Anterior cingulate cortex (tissue), 58 donors: Measurements from ENCODE around the gene RGPD6.
"Not testable (repeated sequence)": the region's sequence is repeated elsewhere in the genome, so short reads cannot be mapped to it uniquely, and the experiment has no call there.

Experiments used
- DNase-seq, 58 donors: peaks; one replicate each; lab custom pipeline; 2025; lab: John Stamatoyannopoulos, UW

RGPD6 gene

GRCh38 chr2:110576763-110577416 lies at the start of gene RGPD6:
TSS of gene RGPD6 (minus strand) at chr2:110577222. CDS start at chr2:110577024, 198 bp downstream.
- DNase-seq, result not testable (repeated sequence)

GRCh38 chr2:110619326-110619939 lies 42.4 kb upstream of the RGPD6 start:
- DNase-seq, result not testable (repeated sequence)

DNA sequence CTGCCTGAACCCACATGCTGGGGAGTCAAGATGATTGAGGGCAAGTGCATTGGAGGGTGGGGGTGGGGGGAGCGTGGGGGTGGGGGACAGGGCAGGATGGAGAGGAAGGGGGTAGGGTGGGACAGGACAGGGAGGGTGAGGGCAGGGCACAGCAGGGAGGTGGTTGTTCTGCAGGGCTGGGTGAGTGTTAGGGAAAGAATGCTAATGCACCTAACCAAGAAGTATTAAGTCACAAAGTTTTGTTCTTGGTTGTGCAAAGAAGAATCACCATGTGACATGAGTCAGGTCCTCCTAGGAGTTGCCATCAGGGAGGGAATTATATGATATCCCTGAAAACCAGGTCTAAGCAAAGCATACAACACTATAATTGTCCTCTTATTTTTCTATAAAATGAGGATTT lies 36.9 kb upstream of the RGPD6 start:
- DNase-seq, result not testable (repeated sequence)

DNA sequence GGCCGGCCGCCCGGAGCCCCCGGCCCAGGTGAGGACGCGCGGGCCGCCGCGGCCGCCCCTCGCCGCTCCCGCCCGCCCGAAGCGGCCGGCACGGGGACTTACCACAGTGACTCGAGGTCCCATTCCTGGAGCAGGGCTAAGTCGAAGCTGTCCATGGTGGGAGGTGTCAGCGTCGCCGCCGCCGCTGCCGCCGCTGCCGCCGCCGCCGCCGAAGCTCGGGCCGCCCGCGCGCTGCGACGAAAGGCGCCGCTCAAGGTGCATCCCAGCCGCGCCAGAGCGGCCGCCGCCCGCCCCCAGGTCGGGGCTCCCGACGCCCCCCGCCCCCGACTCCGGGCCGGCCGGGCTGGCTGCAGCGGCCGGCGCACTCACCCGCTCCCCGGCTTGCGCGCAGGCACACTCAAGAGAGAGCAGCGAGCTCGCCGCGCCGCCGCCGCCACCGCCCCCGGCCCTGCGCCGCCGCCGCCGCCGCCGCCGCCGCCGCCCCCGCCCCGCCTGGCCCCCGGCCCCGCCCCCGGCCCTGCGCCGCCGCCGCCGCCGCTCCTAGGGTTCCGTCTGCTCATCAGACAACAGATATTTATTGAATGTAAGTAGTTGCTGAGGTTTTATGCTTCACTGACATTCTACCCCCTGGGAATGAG lies 33.7 kb upstream of the RGPD6 start:
- DNase-seq, result not testable (repeated sequence)

GRCh38 chr2:110609843-110610612 lies 33.0 kb upstream of the RGPD6 start:
- not testable (repeated sequence) for DNase-seq

- not testable (repeated sequence) for DNase-seq
Measured at GRCh38 chr2:110608788-110609502, 31.9 kb upstream of the RGPD6 start.

GRCh38 chr2:110605057-110605456 lies 28.0 kb upstream of the RGPD6 start:
- DNase-seq, result not testable (repeated sequence)

DNA sequence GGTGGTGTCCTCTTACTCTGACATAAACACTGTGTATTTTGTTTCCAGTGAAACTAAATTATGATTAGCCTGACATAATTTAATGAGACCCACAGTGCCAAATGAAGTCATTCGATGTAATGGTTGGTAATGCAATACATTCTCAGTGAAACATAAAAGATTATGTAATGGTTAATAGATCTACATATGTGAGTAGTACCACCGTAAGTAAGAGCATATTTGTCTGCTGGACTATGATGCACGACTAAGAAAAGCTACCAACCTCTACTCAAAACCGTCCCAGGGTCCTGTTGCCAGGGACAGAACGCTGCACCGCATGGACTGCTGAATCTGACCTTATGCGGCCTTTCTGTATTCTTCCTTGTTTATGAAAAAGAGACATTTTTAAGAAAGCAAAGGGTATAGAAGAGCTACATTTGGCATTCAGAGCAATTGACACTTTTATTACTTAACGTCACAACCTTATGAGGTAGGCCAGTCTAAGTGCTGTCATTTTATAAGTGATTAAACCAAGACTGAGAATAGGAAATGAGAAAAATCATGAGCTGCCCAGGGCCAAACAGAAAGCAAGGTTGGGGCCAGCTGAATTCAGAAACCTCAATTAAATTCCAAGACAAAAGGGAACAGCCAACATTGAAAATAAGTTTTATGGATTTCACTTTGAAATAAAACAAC lies 27.0 kb upstream of the RGPD6 start:
- DNase-seq, result not testable (repeated sequence)

GRCh38 chr2:110602139-110602538 lies 25.1 kb upstream of the RGPD6 start:
- DNase-seq, result not testable (repeated sequence)

- not testable (repeated sequence) for DNase-seq
Measured at GRCh38 chr2:110591973-110592372, 15.0 kb upstream of the RGPD6 start.

- not testable (repeated sequence) for DNase-seq
Measured at GRCh38 chr2:110589677-110590330, 12.8 kb upstream of the RGPD6 start.

DNA sequence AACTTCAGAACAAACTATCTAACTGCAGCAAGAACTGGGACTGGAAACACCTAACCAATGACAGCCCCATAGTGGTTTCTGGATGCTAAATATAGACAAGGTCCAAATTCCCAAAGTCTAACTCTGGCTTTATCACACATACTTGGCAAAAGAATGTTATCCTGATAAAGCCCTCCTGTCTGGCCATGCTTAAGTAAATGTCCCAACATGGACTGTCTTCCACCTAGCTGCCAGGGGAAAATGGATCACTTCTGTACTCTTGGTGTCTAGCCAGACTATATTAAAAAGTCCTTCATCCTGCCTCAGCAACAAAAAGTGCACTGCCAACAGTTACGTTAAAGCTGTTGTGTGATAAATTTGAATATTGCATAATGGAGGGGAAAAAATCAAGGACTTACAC lies 11.5 kb upstream of the RGPD6 start:
- DNase-seq, result not testable (repeated sequence)

DNA sequence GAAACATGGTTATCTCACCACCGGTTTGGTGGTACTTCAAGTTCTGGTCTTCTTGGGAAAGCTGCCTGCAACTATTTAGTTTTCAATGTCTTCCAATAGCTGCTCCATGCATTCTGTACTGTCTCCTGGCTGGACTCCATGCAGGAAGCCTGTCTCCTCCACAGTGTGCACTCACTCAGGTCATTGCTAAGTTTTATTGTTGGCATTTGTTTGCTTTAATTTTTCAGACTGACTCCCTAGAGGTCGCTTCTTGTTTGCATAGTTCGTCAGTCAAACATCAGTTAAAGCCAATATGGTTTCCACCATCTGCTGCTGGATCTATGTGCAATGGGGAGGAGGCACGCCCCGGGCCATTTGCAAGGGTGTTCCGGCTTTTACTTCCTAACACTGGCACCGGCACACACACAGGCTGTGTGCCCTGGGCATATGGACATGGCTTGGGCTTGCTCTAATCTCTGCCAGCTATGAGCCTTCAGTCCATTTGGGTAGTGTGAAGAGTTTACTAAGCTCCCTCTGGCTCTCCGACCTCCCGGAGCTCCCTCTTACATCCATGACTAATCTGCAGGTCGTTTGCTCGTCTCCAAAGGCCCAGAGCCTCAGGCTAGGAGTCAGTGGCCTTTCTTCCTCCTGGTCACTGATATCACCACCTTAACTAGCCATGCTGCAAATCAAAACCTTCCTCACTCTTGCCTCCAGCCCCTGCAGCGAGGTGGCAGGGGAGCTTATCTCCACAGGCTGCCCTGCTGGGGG lies 2.4 kb upstream of the RGPD6 start:
- DNase-seq, result not testable (repeated sequence)

- DNase-seq, result not testable (repeated sequence)
Measured at GRCh38 chr2:110578429-110578828, 1.4 kb upstream of the RGPD6 start.

GRCh38 chr2:110499755-110500377 lies 77.2 kb downstream of the RGPD6 start:
- DNase-seq, result not testable (repeated sequence)

GRCh38 chr2:110496027-110496426 lies 81.0 kb downstream of the RGPD6 start:
- not testable (repeated sequence) for DNase-seq

DNA sequence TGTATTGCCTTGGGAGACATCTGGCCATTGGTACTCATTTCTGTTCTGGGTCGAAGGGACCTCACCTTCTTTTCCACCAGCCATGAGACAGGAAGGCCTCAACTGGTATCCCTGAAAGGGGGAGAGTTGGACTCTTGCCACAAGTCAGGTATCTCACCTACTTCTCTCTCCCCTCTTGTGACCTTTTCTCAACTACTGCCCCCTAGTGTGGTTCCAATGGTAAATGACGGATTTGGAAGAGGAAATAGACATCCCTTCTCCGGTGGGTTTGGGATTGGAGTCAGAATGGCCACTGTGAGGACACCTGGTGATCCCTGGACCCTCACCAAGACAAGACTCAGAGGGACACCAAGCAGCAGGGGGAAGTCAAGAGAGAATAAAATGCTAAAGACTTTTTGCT lies 82.5 kb downstream of the RGPD6 start:
- DNase-seq, result not testable (repeated sequence)

GRCh38 chr2:110488991-110489390 lies 88.0 kb downstream of the RGPD6 start:
- not testable (repeated sequence) for DNase-seq
